Stimulated activated CD4-positive, alpha-beta T cell treated with anti-CD3 and anti-CD28 coated beads, Interleukin-12 subunit alpha, Interleukin-12 subunit beta, amount 100 ng/mL, for 48 hours (primary cell): ENCODE measurements around the gene WDR70.
"Not testable (repeated sequence)": the region's sequence is repeated elsewhere in the genome, so short reads cannot be mapped to it uniquely, and the experiment has no call there.

Source experiments
- DNase-seq, 3 donors: peaks; one replicate each; pipeline ENCODE4 v3.0.0-alpha.2; 2020; ENCODE audit warnings: low read depth in 2 of 3, low spot score in 1 of 3

Gene WDR70

GRCh38 chr5:37511646-37512045 is 132.5 kb downstream of the WDR70 start:
- no peak for DNase-seq

- no peak for DNase-seq
These were observed 135.8 kb downstream of the WDR70 start for GRCh38 chr5:37514946-37515345.

GRCh38 chr5:37517686-37518085 is 138.6 kb downstream of the WDR70 start:
- DNase-seq: no peak

- not testable (repeated sequence) for DNase-seq
These were observed 139.2 kb downstream of the WDR70 start for GRCh38 chr5:37518356-37518755.

GRCh38 chr5:37519304-37519703 is 140.2 kb downstream of the WDR70 start:
- DNase-seq: no peak

- no peak for DNase-seq
These were observed 140.7 kb downstream of the WDR70 start for GRCh38 chr5:37519807-37520206.

- DNase-seq: no peak
These were observed 141.7 kb downstream of the WDR70 start for GRCh38 chr5:37520811-37521210.

- DNase-seq: no peak
These were observed 154.0 kb downstream of the WDR70 start for GRCh38 chr5:37532976-37533740.

GRCh38 chr5:37533851-37534250 is 154.7 kb downstream of the WDR70 start:
- DNase-seq: no peak

- no peak for DNase-seq
These were observed 160.3 kb downstream of the WDR70 start for GRCh38 chr5:37539459-37539858.

GRCh38 chr5:37543216-37543615 is 164.1 kb downstream of the WDR70 start:
- DNase-seq: no peak

GRCh38 chr5:37549411-37549810 is 170.3 kb downstream of the WDR70 start:
- no peak for DNase-seq

GRCh38 chr5:37552161-37552560 is 173.0 kb downstream of the WDR70 start:
- DNase-seq: no peak

GRCh38 chr5:37552770-37553719 is 173.9 kb downstream of the WDR70 start:
- no peak for DNase-seq

- no peak for DNase-seq
These were observed 174.7 kb downstream of the WDR70 start for GRCh38 chr5:37553720-37554404.

GRCh38 chr5:37554405-37554739 is 175.3 kb downstream of the WDR70 start:
- no peak for DNase-seq

- peak in 1 of 3 donors; percentile 3 for DNase-seq
These were observed 175.8 kb downstream of the WDR70 start for GRCh38 chr5:37554938-37555337.

GRCh38 chr5:37557734-37558293 is 178.7 kb downstream of the WDR70 start:
- DNase-seq: no peak

GRCh38 chr5:37565062-37565670 is 186.0 kb downstream of the WDR70 start:
- no peak for DNase-seq

- no peak for DNase-seq
These were observed 188.4 kb downstream of the WDR70 start for GRCh38 chr5:37567566-37567965.
